GM19351 (cell line): ENCODE results near the gene FAM170B.
A peak's percentile ranks its signal among the peaks of the same experiment; 100 is the strongest.

ENCODE experiments used
- ATAC-seq: cut with Tn5 transposase; IDR thresholded peaks from one replicate; pipeline ENCODE4 v1.9.1; 2021; ENCODE audit warnings: mild to moderate bottlenecking, moderate library complexity; ENCODE audit not compliant: unreplicated experiment

FAM170B gene

GRCh38 chr10:49152663-49153062, 18.8 kb upstream of the FAM170B start:
- no peak for ATAC-seq

- no peak for ATAC-seq
Measured at GRCh38 chr10:49152037-49152436, 18.2 kb upstream of the FAM170B start.

- ATAC-seq = no peak
Measured at GRCh38 chr10:49151481-49151880, 17.7 kb upstream of the FAM170B start.

DNA sequence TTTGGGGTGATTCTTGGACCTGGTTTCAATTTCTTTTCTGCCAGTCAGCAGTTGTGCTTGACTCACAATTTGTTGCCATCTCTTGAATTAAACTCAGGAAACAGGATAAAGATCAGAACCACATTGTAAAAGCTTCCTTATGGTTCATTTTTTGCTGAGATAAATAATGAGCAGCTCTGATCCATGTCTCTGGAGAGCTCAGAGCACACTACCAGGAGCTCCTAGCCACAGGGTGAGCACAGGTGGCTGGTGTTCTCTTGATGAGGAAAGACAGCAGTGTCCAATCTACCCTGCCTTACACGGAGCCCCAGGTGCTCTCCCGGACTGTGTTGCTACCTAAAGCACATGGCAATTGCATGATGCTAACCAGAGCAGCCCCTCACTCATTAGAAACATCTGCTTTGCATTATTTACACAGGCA, 17.2 kb upstream of the FAM170B start:
- no peak for ATAC-seq

- no peak for ATAC-seq
Measured at GRCh38 chr10:49150426-49150825, 16.6 kb upstream of the FAM170B start.

DNA sequence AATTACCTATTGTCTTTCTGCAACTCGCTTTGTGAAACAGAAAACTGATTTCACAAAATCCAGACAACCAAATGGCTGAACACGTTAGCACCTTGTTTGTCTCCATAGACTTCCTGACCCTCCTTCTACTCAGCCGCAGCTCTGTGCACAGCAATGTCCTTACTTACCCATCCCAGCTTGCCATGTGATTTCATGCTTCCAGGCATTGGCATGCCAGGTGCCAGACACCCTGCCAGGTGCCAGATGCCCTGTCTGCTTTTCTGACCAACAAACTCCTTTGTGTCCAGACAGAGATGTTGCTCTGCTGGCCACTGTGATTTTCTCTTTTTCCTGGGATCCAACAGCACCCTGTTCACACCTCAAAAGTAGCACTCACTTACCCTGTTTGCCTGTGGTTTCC, 16.1 kb upstream of the FAM170B start:
- ATAC-seq = no peak

- ATAC-seq = no peak
Measured at GRCh38 chr10:49144058-49144720, 10.4 kb upstream of the FAM170B start.

DNA sequence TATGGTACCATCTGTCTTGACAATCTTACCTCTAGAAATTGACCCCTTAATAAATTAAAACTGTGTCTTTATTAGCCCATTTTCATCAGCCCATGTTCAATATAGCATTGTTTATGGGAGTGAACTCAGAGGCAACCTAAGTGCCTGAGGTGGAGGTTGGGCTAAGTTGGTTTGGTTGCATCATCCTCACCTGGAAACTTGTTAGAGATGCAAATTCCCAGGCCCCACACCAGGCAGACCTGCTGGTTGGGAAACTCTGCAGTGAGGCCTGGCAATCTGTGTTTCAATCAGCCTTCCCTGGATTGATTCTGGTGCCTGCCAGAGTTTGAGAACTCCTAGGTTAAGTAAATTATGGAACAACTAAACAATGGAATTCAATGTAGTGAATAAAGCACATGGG, 9.4 kb upstream of the FAM170B start:
- ATAC-seq = no peak

- peak; percentile 55 for ATAC-seq
Measured at GRCh38 chr10:49141541-49142332, 7.9 kb upstream of the FAM170B start.

DNA sequence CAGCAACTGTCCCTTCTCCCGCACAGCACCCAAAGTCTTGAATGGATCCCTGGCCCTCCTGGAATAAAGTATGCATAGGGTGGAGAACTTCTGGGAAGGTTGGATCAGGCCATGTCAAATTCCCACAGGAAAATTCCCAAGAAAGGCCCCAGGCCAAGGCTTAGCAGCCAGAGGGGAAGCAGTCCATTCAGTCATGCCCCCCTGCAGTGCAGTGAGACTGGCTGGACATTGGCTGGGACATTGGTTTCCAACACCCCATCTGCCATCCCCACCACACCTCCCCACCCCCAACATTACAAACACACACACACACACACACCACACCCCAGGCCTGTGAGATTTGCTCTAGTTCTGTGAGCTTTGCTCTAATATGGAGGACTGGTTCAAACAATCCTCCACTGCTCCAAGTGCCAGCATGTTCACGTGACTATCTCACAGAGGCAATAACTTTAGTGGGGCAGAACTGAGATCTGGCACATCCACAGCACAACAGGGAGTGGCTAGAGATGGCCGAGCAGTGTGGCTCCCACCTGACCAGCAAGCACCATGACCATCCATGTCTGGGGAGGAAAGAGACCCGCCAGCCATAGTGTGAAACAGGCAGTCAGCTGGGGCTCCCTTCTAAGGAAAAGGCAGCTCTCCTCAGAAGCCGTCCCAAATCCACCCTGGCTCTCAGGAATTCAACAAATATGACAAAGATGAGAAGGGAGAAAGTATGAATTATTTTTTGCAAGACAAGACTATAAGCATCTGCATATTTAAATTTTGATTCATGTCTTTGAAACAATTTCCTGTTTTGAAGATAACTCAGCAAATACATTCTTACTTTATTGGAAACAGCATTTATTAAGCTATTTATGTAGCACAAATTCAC, 6.7 kb upstream of the FAM170B start:
- no peak for ATAC-seq

DNA sequence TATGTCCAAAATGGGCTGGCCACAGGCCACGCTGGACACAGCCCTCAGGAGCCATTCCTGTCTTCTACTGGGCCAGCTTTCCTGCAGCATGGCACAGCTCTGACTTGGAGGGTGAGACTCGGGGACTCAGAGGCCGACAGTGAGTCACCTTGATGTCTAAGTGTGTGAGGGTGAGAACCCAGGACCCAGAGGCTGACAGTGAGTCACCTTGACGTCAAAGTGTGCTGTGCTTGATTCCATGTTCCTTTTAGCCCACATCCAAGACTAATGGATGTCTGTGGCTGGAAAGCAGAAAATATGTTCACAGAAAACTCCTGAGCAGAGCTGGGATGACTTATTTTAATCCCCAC, 6.0 kb upstream of the FAM170B start:
- ATAC-seq = no peak

GRCh38 chr10:49139028-49139845, 5.4 kb upstream of the FAM170B start:
- no peak for ATAC-seq

DNA sequence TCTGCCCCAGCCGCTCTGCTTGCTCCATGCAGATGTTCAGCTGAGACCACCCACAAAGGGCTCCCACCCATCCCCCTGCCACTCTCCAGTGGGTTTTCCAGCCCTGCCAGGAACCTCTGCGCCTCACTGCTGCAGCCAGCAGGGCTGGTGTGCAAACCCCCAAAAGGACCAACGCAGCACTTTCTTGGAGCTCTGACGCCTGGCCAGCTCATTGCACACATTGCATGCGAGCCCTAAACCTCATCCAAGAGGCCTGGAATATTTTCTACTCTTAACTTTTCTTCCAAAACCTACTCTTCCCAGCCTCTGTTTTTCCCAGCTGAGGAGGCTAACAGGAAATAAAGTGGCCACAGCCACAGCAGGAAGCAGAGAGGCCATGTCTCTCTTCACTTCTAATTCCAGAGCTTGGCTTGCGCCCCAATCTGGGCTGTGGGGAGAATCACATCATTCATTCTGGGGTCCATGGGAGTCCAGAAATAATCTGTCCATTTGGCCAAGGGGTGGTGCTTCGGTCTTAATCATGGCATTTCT, 4.6 kb upstream of the FAM170B start:
- no peak for ATAC-seq

DNA sequence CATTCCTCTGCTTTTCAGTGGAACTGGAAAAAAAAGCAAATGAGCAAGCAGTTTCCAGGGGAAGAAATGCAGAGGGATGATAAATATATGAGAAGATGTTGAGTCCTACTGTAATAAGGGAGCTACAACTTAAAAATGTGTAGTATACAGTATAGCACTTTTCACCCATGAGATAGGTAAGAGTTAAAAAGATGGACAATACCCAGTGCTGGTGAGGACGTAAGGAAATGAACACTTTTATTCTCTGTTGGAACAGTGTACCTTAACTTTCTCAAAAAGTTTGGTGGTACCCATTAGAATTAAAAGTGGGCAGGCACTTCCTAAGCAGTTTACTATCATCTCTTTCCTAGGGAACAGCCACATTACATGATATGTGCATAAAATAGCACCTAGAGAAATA, 2.7 kb upstream of the FAM170B start:
- no peak for ATAC-seq

- ATAC-seq = peak; percentile 76
Measured at GRCh38 chr10:49135575-49136313, 1.9 kb upstream of the FAM170B start.

DNA sequence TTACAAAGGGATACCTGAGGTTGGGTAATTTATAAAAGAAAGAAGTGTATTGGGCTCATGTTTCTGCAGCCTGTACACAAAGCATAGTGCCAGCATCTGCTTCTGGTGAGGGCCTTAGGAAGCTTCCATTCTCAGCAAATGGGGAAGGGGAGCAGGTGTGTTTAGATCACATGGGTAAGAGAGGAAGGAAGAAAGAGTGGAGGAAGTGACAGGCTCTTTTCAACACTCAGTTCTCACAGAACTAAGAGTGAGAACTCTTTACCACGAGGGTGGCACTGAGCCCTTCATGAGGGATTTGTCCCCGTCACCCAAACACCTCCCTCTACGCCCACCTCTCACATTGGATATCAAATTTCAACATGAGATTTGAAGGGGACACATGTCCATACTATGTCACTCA, 506 bp upstream of the FAM170B start:
- ATAC-seq = no peak

DNA sequence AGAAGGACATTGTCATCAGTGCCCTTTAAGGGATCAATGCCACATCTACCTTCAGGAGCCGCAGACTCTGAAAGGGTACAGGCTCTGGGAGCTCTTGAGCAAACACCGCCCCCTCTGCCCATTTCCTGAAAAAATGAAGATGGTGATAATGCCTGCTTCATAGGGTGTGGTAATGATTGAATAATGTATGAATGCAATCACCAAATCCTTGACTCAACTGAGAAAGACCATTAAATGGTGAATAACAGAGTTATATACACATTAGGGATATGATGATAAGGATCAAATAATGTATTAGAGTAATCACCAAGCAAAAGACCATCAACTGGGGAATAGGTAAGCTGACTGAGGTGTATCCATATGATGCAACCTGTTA, 1.5 kb downstream of the FAM170B start:
- no peak for ATAC-seq

DNA sequence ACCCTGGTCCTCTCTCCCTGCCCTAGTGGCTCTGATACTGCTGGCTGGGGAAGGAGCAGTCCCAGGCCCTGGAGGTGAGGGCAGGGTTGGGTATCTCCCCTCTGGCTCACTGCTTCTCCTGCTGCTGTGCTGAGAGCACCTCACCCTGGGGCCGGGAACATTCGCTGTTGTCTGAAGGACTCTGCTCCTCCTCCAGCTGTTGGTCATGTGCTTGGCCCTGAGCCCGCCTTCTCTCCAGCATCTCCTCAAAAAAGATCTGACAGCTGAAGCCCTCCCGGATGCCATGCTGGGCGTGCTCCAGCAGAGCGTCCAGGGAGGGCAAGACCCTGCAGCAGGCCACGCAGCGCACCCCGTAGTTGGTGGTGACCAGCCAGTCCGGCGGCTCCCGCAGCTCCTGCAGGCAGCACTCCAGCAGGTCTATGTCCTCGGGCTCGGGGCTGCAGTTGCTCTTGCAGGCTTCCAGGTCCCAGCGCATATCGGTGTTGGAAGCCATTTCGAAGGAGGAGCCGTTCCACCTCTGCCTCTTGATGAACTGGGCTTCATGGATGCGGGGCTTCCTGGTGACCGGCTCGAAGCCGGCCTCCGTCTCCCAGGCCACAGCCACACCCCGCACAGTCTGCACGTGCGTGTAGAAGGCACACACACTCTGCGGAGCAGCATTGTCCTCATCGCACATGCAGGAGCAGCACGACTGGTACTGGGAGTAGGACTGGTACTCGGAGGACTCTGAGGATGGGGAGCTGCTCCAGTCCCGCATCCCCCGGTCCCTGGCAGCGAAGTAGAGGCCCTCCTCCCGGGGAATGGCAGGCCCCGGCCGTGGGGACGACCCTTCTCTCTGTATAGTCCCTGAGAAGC, 2.1 kb downstream of the FAM170B start:
- no peak for ATAC-seq

GRCh38 chr10:49129376-49129775, 4.4 kb downstream of the FAM170B start:
- no peak for ATAC-seq
